HEK293T (cell line): ENCODE measurements around the gene AK1.

Source experiments
- CTCF ChIA-PET: fragments of 350-600 bp; formaldehyde crosslinking; extraction: SDS; loops from one replicate; lab custom pipeline; 2021; ENCODE audit warnings: antibody characterized with exemption, inconsistent platforms; lab: Yijun Ruan, JAX
- POLR2A ChIA-PET: fragments of 350-600 bp; formaldehyde crosslinking; extraction: SDS; loops from one replicate; lab custom pipeline; 2020; ENCODE audit warnings: antibody characterized with exemption, inconsistent platforms; lab: Yijun Ruan, JAX
- DNase-seq: peaks from one replicate; pipeline ENCODE4 v3.0.0; 2012; ENCODE audit warnings: mixed read lengths; ENCODE audit errors: extremely low spot score
- ARNT ChIP-seq: fragments of 450-650 bp; IDR thresholded peaks from 2 replicates; pipeline ENCODE4 v1.6.1; 2017; ENCODE audit warnings: mild to moderate bottlenecking
- BHLHE40 ChIP-seq: fragments of 450-650 bp; IDR thresholded peaks from 2 replicates; pipeline ENCODE4 v1.6.1; 2016; ENCODE audit warnings: mild to moderate bottlenecking, moderate library complexity, borderline replicate concordance
- CTBP1 ChIP-seq: fragments of 450-650 bp; IDR thresholded peaks from 2 replicates; pipeline ENCODE4 v1.6.1; 2016; ENCODE audit warnings: borderline replicate concordance
- ELF4 ChIP-seq: fragments of 450-650 bp; IDR thresholded peaks from 2 replicates; pipeline ENCODE4 v1.6.1; 2017; ENCODE audit warnings: antibody characterized with exemption
- FOXA1 ChIP-seq: fragments of 450-650 bp; IDR thresholded peaks from 2 replicates; pipeline ENCODE4 v1.6.1; 2016; ENCODE audit warnings: mild to moderate bottlenecking
- FOXK2 ChIP-seq: fragments of 450-650 bp; IDR thresholded peaks from 2 replicates; pipeline ENCODE4 v1.6.1; 2016; ENCODE audit warnings: mild to moderate bottlenecking
- FOXM1 ChIP-seq: fragments of 450-650 bp; IDR thresholded peaks from 2 replicates; pipeline ENCODE4 v1.6.1; 2017; ENCODE audit warnings: mild to moderate bottlenecking, borderline replicate concordance
- HDGF ChIP-seq: fragments of 450-650 bp; IDR thresholded peaks from 2 replicates; pipeline ENCODE4 v1.6.1; 2017; ENCODE audit warnings: antibody characterized with exemption, borderline replicate concordance
- L3MBTL2 ChIP-seq: fragments of 450-650 bp; conservative IDR thresholded peaks from 2 replicates; pipeline ENCODE4 v1.6.1; 2016; ENCODE audit warnings: mild to moderate bottlenecking
- LEF1 ChIP-seq: fragments of 450-650 bp; IDR thresholded peaks from 2 replicates; pipeline ENCODE4 v1.6.1; 2017; ENCODE audit warnings: mild to moderate bottlenecking, borderline replicate concordance
- NFRKB ChIP-seq: fragments of 450-650 bp; IDR thresholded peaks from 2 replicates; pipeline ENCODE4 v1.6.1; 2016; ENCODE audit warnings: mild to moderate bottlenecking, moderate library complexity
- PKNOX1 ChIP-seq: fragments of 450-650 bp; IDR thresholded peaks from 2 replicates; pipeline ENCODE4 v1.6.1; 2016
- SP1 ChIP-seq: fragments of 450-650 bp; IDR thresholded peaks from 2 replicates; pipeline ENCODE4 v1.6.1; 2017
- SUZ12 ChIP-seq: fragments of 450-650 bp; IDR thresholded peaks from 2 replicates; pipeline ENCODE4 v1.6.1; 2016; ENCODE audit warnings: mild to moderate bottlenecking
- TARDBP ChIP-seq: fragments of 450-650 bp; IDR thresholded peaks from 2 replicates; pipeline ENCODE4 v1.6.1; 2016
- ZNF384 ChIP-seq: fragments of 450-650 bp; IDR thresholded peaks from 2 replicates; pipeline ENCODE4 v1.6.1; 2016

AK1 gene

GRCh38 chr9:127869310-127870152, 7.9 kb downstream of the AK1 start:
- peak; percentile 92 for DNase-seq
- TF ChIP-seq ZNF384 (no peak), PKNOX1 (no peak), CTBP1 (no peak), LEF1 (no peak), TARDBP (no peak), NFRKB (no peak)
- ChIA-PET CTCF (interaction anchor here (0.6 to 1.9 kb wide), 14 partner anchors 9 to 992 kb away, joined by 3 to 9 read pairs (median 4); partner anchors contain the start of gene TOR2A), POLR2A (interaction anchor here (0.7 to 1.5 kb wide), 3 partner anchors 52 to 135 kb away, joined by 3 to 6 read pairs (median 5); partner anchors contain the start of gene TOR2A)

GRCh38 chr9:127868278-127868902, 9.1 kb downstream of the AK1 start:
- POLR2A ChIA-PET = no interaction called here
- no peak for DNase-seq
- TF ChIP-seq PKNOX1 = no peak
- TF ChIP-seq FOXM1 = no peak
- TF ChIP-seq NFRKB = no peak
- no peak for TF ChIP-seq TARDBP
- no peak for TF ChIP-seq ELF4
- no peak for TF ChIP-seq FOXA1
- no peak for TF ChIP-seq CTBP1
- TF ChIP-seq SP1 = no peak
- TF ChIP-seq FOXK2 = no peak
- no peak for TF ChIP-seq LEF1
- TF ChIP-seq SUZ12 = no peak
- no peak for TF ChIP-seq BHLHE40
- no peak for TF ChIP-seq ZNF384
- TF ChIP-seq L3MBTL2 = no peak
- no peak for TF ChIP-seq HDGF
- no peak for TF ChIP-seq ARNT
- CTCF ChIA-PET = no interaction called here

GRCh38 chr9:127867356-127868277, 9.9 kb downstream of the AK1 start:
- POLR2A ChIA-PET = no interaction called here
- DNase-seq = no peak
- TF ChIP-seq BHLHE40 = no peak
- TF ChIP-seq SUZ12 = no peak
- no peak for TF ChIP-seq ELF4
- TF ChIP-seq ZNF384 = no peak
- no peak for TF ChIP-seq CTBP1
- no peak for TF ChIP-seq NFRKB
- no peak for TF ChIP-seq L3MBTL2
- TF ChIP-seq FOXA1 = no peak
- TF ChIP-seq LEF1 = no peak
- no peak for TF ChIP-seq PKNOX1
- CTCF ChIA-PET = no interaction called here

GRCh38 chr9:127866535-127866934, 10.9 kb downstream of the AK1 start:
- ChIA-PET POLR2A (no interaction called here), CTCF (no interaction called here)
- TF ChIP-seq CTBP1 = no peak
- no peak for TF ChIP-seq L3MBTL2
- no peak for TF ChIP-seq HDGF
- no peak for DNase-seq

- ChIA-PET POLR2A (no interaction called here), CTCF (interaction anchor here (0.7 kb wide), 1 partner anchor 131 kb away, joined by 3 read pairs; no protein-coding TSS in a partner anchor)
- DNase-seq = no peak
- TF ChIP-seq L3MBTL2 = no peak
- peak; percentile 42; the same call in 1 of the 2 replicates for TF ChIP-seq ELF4
- TF ChIP-seq FOXA1 = no peak
- TF ChIP-seq BHLHE40 = no peak
- TF ChIP-seq FOXK2 = no peak
- 0 out of 2 replicates have a peak, but pooled peaks have one; percentile 51 for TF ChIP-seq TARDBP
Measured at GRCh38 chr9:127865645-127866464, 11.6 kb downstream of the AK1 start.
